ENCODE results near the gene WHRN. TPM values are rescaled to one million over a fixed set of nuclear protein-coding genes. Genes with fewer than 3 reads are reported as not detected.

WHRN gene
- total RNA-seq, 1 donor from 2014 or later = 11.9 TPM

GRCh38 chr9:114386886-114387679 is 118.2 kb downstream of the WHRN start:
- no peaks in the 10 kb centered on the region for H3K9me3 Mint-ChIP-seq (ENCODE audit: low read depth)
- H3K36me3 Mint-ChIP-seq (ENCODE audit: insufficient read depth) = no peaks in the 10 kb centered on the region
- H3K4me3 Mint-ChIP-seq (ENCODE audit: low read depth) = peak overlapping the region; percentile 76
- no peak for DNase-seq (ENCODE audit: low spot score, unreplicated experiment)
- peaks cover 25% of the 10 kb centered on the region for H3K4me1 Mint-ChIP-seq (ENCODE audit: low read depth)
- no peaks in the 10 kb centered on the region for H3K27me3 Mint-ChIP-seq
- no peak for TF ChIP-seq CTCF (IDR thresholded peaks at IDR 0.05; ENCODE audit: unreplicated experiment)
- H3K27ac Mint-ChIP-seq = no peak overlapping the region

GRCh38 chr9:114386361-114386885 is 118.8 kb downstream of the WHRN start:
- Mint-ChIP-seq H3K4me1 (ENCODE audit: low read depth) (peaks cover 25% of the 10 kb centered on the region), H3K27me3 (no peaks in the 10 kb centered on the region), H3K36me3 (ENCODE audit: insufficient read depth) (no peaks in the 10 kb centered on the region), H3K9me3 (ENCODE audit: low read depth) (no peaks in the 10 kb centered on the region), H3K27ac (no peak overlapping the region), H3K4me3 (ENCODE audit: low read depth) (peak overlapping the region; percentile 76)
- no peak for DNase-seq (ENCODE audit: low spot score, unreplicated experiment)
- no peak for TF ChIP-seq CTCF (IDR thresholded peaks at IDR 0.05; ENCODE audit: unreplicated experiment)

- H3K4me1 Mint-ChIP-seq (ENCODE audit: low read depth) = peaks cover 24% of the 10 kb centered on the region
- H3K27ac Mint-ChIP-seq = no peak overlapping the region
- H3K36me3 Mint-ChIP-seq (ENCODE audit: insufficient read depth) = no peaks in the 10 kb centered on the region
- H3K4me3 Mint-ChIP-seq (ENCODE audit: low read depth) = peak overlapping the region; percentile 44
- TF ChIP-seq CTCF (IDR thresholded peaks at IDR 0.05; ENCODE audit: unreplicated experiment) = no peak
- no peaks in the 10 kb centered on the region for H3K27me3 Mint-ChIP-seq
- H3K9me3 Mint-ChIP-seq (ENCODE audit: low read depth) = no peaks in the 10 kb centered on the region
- DNase-seq (ENCODE audit: low spot score, unreplicated experiment) = no peak
These were observed 119.7 kb downstream of the WHRN start for GRCh38 chr9:114385397-114386181.

- H3K36me3 Mint-ChIP-seq (ENCODE audit: insufficient read depth) = peaks cover 4% of the 10 kb centered on the region
- H3K4me3 Mint-ChIP-seq (ENCODE audit: low read depth) = no peak overlapping the region
- H3K27me3 Mint-ChIP-seq = no peaks in the 10 kb centered on the region
- no peaks in the 10 kb centered on the region for H3K9me3 Mint-ChIP-seq (ENCODE audit: low read depth)
- H3K27ac Mint-ChIP-seq = no peak overlapping the region
- no peak for DNase-seq (ENCODE audit: low spot score, unreplicated experiment)
- H3K4me1 Mint-ChIP-seq (ENCODE audit: low read depth) = peaks cover 22% of the 10 kb centered on the region
- TF ChIP-seq CTCF (IDR thresholded peaks at IDR 0.05; ENCODE audit: unreplicated experiment) = no peak
These were observed 120.4 kb downstream of the WHRN start for GRCh38 chr9:114384836-114385396.

- Mint-ChIP-seq H3K27ac (no peak overlapping the region), H3K4me1 (ENCODE audit: low read depth) (peaks cover 22% of the 10 kb centered on the region), H3K9me3 (ENCODE audit: low read depth) (no peaks in the 10 kb centered on the region), H3K36me3 (ENCODE audit: insufficient read depth) (peaks cover 4% of the 10 kb centered on the region), H3K4me3 (ENCODE audit: low read depth) (no peak overlapping the region), H3K27me3 (no peaks in the 10 kb centered on the region)
- no peak for DNase-seq (ENCODE audit: low spot score, unreplicated experiment)
- TF ChIP-seq CTCF (IDR thresholded peaks at IDR 0.05; ENCODE audit: unreplicated experiment) = no peak
These were observed 120.9 kb downstream of the WHRN start for GRCh38 chr9:114384341-114384740.
